ENCODE data around the gene RPL37A.

Gene RPL37A

DNA sequence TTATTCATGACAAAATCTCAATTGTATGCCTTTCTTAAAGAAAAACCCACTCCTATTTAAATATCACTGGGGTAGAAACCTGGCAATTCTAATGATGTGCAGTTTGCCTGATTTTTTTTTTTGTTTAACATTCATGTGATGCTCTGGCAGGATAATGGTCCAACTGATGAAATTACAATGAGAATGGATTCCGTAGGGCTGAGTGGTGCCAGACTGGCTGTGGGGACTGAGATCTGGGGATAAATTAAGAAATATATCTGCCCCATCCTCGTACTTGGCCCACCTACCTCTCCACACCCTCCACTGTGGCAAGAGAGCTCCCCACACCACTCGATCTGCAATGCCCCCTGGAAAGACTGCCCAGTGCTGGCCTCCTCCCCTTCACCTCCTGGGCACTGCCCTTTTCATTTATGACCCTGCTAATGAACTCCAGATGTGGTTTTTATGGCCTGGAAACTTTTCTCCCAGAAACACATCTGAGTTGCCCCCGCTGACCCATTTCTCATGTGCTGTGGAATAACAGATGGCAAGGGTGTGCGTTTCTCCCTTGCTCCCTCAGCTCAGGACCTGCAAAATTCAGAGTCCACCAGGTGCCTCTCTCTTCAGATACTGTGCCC is 33.0 kb upstream of the RPL37A start:
- TF ChIP-seq, protein P1, sequence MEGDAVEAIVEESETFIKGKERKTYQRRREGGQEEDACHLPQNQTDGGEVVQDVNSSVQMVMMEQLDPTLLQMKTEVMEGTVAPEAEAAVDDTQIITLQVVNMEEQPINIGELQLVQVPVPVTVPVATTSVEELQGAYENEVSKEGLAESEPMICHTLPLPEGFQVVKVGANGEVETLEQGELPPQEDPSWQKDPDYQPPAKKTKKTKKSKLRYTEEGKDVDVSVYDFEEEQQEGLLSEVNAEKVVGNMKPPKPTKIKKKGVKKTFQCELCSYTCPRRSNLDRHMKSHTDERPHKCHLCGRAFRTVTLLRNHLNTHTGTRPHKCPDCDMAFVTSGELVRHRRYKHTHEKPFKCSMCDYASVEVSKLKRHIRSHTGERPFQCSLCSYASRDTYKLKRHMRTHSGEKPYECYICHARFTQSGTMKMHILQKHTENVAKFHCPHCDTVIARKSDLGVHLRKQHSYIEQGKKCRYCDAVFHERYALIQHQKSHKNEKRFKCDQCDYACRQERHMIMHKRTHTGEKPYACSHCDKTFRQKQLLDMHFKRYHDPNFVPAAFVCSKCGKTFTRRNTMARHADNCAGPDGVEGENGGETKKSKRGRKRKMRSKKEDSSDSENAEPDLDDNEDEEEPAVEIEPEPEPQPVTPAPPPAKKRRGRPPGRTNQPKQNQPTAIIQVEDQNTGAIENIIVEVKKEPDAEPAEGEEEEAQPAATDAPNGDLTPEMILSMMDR (IDR thresholded peaks at IDR 0.05; ENCODE audit: control insufficient read depth, insufficient read depth, low read depth, low read length, missing control alignments), result no peak
- no peak for DNase-seq (ENCODE audit: low read depth)
- no peak overlapping the region for H3K4me3 ChIP-seq (ENCODE audit: control insufficient read depth, low read depth, low read length)

DNA sequence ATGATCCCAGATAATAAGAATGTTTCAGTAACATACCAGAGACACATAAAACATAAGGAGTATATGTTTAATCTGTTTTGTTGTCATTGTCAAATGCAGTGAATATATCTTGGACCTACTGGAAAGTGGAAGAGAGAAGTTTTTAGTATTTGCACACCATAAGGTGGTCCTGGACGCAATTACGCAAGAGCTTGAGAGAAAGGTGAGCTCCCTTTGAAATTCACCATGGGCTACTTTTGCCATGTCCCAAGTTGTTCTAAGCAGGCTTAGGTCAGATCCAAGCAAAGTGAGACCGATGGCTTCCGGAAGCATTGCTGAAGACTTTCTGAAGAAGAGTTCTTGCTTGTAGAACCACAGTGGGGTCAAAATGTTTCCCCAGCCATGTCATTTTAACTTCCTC is 30.8 kb upstream of the RPL37A start:
- H3K4me3 ChIP-seq (ENCODE audit: control insufficient read depth, low read depth, low read length), result no peak overlapping the region
- TF ChIP-seq, protein P1 (IDR thresholded peaks at IDR 0.05; ENCODE audit: control insufficient read depth, insufficient read depth, low read depth, low read length, missing control alignments), result no peak
- DNase-seq (ENCODE audit: low read depth), result no peak

DNA sequence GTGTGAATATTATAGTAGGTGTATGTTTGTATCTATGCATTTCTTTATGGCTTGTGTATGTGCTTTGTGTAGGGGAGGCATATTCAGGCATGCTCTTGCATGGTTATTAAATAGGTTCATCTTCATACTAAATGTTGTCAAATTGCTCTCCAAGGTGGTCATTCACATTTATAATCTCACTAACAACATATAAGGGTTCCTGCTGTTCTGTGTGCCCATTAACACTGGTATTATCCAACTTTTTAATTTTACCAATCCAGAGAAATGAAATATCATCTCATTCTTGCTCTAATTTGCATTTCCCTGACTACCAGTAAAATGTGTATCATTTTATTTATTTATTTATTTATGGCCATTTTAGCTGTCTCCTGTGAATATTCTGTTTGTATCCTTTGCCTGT is 29.0 kb upstream of the RPL37A start:
- no peak overlapping the region for H3K4me3 ChIP-seq (ENCODE audit: control insufficient read depth, low read depth, low read length)
- TF ChIP-seq, protein P1 (IDR thresholded peaks at IDR 0.05; ENCODE audit: control insufficient read depth, insufficient read depth, low read depth, low read length, missing control alignments), result no peak
- DNase-seq (ENCODE audit: low read depth), result no peak

DNA sequence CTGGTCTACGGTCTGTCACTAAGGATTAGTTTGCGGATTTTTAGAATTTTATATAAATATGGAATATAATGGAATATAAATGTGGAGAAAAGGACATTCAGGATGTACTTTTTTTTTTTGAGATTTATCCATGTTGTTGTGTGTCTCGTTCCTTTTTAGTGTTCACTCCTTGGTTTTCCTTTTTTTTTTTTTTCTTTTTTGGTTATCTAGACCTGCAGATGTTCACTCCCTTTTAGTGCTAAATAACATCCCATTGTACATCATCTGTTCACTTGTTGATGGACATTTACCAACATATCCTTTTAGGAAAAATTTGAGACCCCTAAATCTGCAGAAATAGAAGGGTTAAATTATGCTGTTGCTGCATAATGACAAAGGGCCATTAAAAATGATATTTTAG is 25.5 kb upstream of the RPL37A start:
- no peak overlapping the region for H3K4me3 ChIP-seq (ENCODE audit: control insufficient read depth, low read depth, low read length)
- TF ChIP-seq, protein P1 (IDR thresholded peaks at IDR 0.05; ENCODE audit: control insufficient read depth, insufficient read depth, low read depth, low read length, missing control alignments), result no peak
- no peak for DNase-seq (ENCODE audit: low read depth)

DNA sequence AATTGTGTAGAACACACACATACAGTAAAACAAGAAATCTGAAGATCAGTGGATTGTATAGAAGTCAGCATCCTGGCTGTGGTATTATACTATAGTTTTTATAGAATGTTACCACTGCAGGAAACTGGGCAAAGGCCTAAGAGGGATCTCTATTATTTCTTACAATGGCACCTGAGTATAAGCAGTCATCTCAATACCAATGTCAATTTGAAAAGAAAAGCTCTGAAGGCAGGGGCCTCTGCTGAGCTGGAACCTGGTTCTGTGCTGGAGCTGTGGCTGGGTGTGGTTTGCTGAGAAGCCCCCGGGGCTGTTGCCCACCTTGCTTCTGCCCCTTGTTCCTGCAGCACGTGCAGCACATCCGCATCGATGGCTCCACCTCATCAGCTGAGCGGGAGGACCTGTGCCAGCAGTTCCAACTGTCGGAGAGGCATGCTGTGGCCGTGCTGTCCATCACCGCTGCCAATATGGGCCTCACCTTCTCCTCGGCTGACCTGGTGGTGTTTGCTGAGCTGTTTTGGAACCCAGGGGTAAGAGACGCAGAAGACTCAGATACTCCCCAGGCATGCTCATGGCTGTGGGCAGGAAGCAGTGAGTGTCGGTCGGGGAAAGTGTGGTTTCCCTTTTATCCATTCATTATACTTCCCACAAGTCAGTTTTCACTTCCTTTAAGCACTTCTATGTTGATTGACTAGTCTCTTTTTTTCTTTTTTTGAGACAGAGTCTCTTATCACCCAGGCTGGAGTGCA is 23.5 kb upstream of the RPL37A start:
- no peak overlapping the region for H3K4me3 ChIP-seq (ENCODE audit: control insufficient read depth, low read depth, low read length)

DNA sequence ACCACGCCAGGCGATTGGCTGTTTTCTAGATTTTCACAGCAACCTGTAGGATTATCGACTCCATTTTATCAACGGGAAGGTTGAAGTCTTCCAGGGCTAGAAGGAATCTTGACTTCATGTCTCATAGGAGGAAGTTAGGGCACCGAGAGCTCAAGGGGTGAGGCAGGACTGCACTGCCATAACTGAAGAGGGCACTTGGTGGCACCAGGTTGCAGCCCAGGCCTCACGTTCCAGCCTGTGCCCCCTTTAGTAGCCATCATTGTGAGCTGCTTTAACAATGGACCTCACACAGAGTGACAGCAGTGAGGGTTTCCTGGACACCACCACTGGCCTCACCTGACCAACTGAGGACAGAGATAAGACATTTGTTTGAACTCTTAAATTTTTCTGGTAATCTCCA is 22.9 kb upstream of the RPL37A start:
- H3K4me3 ChIP-seq (ENCODE audit: control insufficient read depth, low read depth, low read length), result no peak overlapping the region
- DNase-seq (ENCODE audit: low read depth), result no peak
- TF ChIP-seq, protein P1 (IDR thresholded peaks at IDR 0.05; ENCODE audit: control insufficient read depth, insufficient read depth, low read depth, low read length, missing control alignments), result no peak

More for the DNA sequence above, 23.5 kb upstream of the RPL37A start:
- TF ChIP-seq, protein P1 (IDR thresholded peaks at IDR 0.05; ENCODE audit: control insufficient read depth, insufficient read depth, low read depth, low read length, missing control alignments), result no peak
- no peak for DNase-seq (ENCODE audit: low read depth)
